Panc1 (cell line): ENCODE measurements around the gene GUCY1A1. TPM values are rescaled to one million over a fixed set of nuclear protein-coding genes. Genes with fewer than 3 reads are reported as not detected.

Experiments used
- ATAC-seq: fragments of 200-7000 bp; cut with Tn5 transposase; 2 replicates; pipeline ENCODE4 v1.9.1; 2020; ENCODE audit warnings: mild to moderate bottlenecking, moderate library complexity
- BruUV-seq: library from RNA; stranded (reverse); fragments of 400-500 nt; replicated peaks from 2 replicates; lab custom pipeline; 2021; lab: Mats Ljungman, UMichigan
- CTCF ChIA-PET: fragments of 300-600 bp; sonication (Branson Sonifier 250); formaldehyde crosslinking; loops from one replicate; lab custom pipeline; 2022; ENCODE audit warnings: antibody characterized with exemption; lab: Charles Lee
- POLR2A ChIA-PET: fragments of 300-600 bp; sonication (Branson Sonifier 250); formaldehyde crosslinking; loops from one replicate; lab custom pipeline; 2022; ENCODE audit warnings: antibody characterized with exemption; lab: Charles Lee
- DNase-seq: peaks from one replicate; pipeline ENCODE4 v3.0.0-alpha.2; 2010; ENCODE audit warnings: low read depth, low spot score
- H3K27ac ChIP-seq: 2 replicates; pipeline ENCODE4 v1.5.1; 2011; ENCODE audit warnings: mild to moderate bottlenecking, low read length, inconsistent platforms
- H3K27me3 ChIP-seq: fragments of 200-500 bp; sonication (Bioruptor generic); 2 replicates; pipeline ENCODE4 v1.6.0; 2014; ENCODE audit warnings: low read length, inconsistent platforms; ENCODE audit not compliant: control insufficient read depth, insufficient read depth
- H3K36me3 ChIP-seq: fragments of 200-500 bp; sonication (Bioruptor generic); 2 replicates; pipeline ENCODE4 v1.5.1; 2014; ENCODE audit warnings: inconsistent platforms, mild to moderate bottlenecking, low read length, moderate library complexity; ENCODE audit not compliant: control insufficient read depth, insufficient read depth
- H3K4me1 ChIP-seq: 2 replicates; pipeline ENCODE4 v1.5.1; 2011; ENCODE audit warnings: inconsistent platforms, mild to moderate bottlenecking, low read length, moderate library complexity; ENCODE audit not compliant: control insufficient read depth, insufficient read depth
- H3K4me3 ChIP-seq, 2 experiments: 2 replicates each; pipeline ENCODE4 v1.5.1; 2011 to 2012; ENCODE audit warnings: low read depth in 2 of 2, low read length in 2 of 2, mild to moderate bottlenecking in 2 of 2, inconsistent platforms in 1 of 2, moderate library complexity in 1 of 2
- H3K9me3 ChIP-seq: fragments of 200-500 bp; sonication (Bioruptor generic); 2 replicates; pipeline ENCODE4 v1.5.1; 2014; ENCODE audit warnings: low read depth, mild to moderate bottlenecking, inconsistent platforms, low read length, moderate library complexity; ENCODE audit not compliant: control insufficient read depth, insufficient read depth
- CTCF ChIP-seq: fragments of 450-650 bp; IDR thresholded peaks from 2 replicates; pipeline ENCODE4 v1.5.1; 2017; ENCODE audit warnings: mild to moderate bottlenecking
- POLR2AphosphoS5 ChIP-seq: IDR thresholded peaks from 2 replicates; pipeline ENCODE4 v1.6.1; 2012; ENCODE audit warnings: mild to moderate bottlenecking, low read depth, low read length, moderate library complexity
- REST ChIP-seq, 2 experiments: IDR thresholded peaks; 2 replicates each; pipeline ENCODE4 v1.6.1; 2011 to 2012; ENCODE audit warnings: low read depth in 2 of 2, control low read depth in 1 of 2, low read length in 1 of 2, mild to moderate bottlenecking in 1 of 2, moderate library complexity in 1 of 2; ENCODE audit not compliant: insufficient read depth in 1 of 2
- SIN3A ChIP-seq: IDR thresholded peaks from 2 replicates; pipeline ENCODE4 v1.6.1; 2012; ENCODE audit warnings: low read depth, mild to moderate bottlenecking, low read length, moderate library complexity, borderline replicate concordance; ENCODE audit not compliant: insufficient read depth
- in situ Hi-C: cut with HindIII; loops from 2 replicates; pipeline ENCODE4 v1.10.0; 2016; ENCODE audit warnings: low sequenced_read_pairs, low pct_unique_long_range_greater_than_20kb
- intact Hi-C: fragments of 100-400 bp; cut with micrococcal nuclease; formaldehyde crosslinking; loops from one replicate; pipeline ENCODE4 v1.10.0; 2022; ENCODE audit not compliant: unreplicated experiment
- total RNA-seq: library from RNA; stranded (reverse); gene quantifications from one replicate; pipeline ENCODE4 v1.2.1, GENCODE V29; 2021; ENCODE audit not compliant: unreplicated experiment

GUCY1A1 gene
- total RNA-seq, 1 experiment from 2014 or later, result 0.57 TPM

GRCh38 chr4:155757745-155758265 is 91.2 kb downstream of the GUCY1A1 start:
- Histone ChIP-seq H3K36me3 (no peaks in the 10 kb centered on the region), H3K4me3 (no peak overlapping the region), H3K27ac (no peak overlapping the region), H3K27me3 (no peaks in the 10 kb centered on the region), H3K9me3 (no peaks in the 10 kb centered on the region), H3K4me1 (no peaks in the 10 kb centered on the region)
- BruUV-seq, result no TSS peak
- CTCF ChIA-PET, result no interaction called here
- intact Hi-C loops (no loop called here), in situ Hi-C loops (no loop called here)
- TF ChIP-seq POLR2AphosphoS5 (no peak), SIN3A (no peak)
- no peak for ATAC-seq
- POLR2A ChIA-PET, result no interaction called here
- no peak for DNase-seq

GRCh38 chr4:155758481-155759371 is 92.1 kb downstream of the GUCY1A1 start, which contains the start of gene GUCY1B1:
Gene GUCY1B1, plus strand, starts transcription at chr4:155759021. Its CDS starts 120 bp downstream, at chr4:155759141.
- Histone ChIP-seq H3K36me3 (no peaks in the 10 kb centered on the region), H3K9me3 (no peaks in the 10 kb centered on the region), H3K4me3 (peak within 1 kb of the TSS; percentile 43 to 55), H3K27me3 (no peaks in the 10 kb centered on the region), H3K27ac (no peak within 1 kb of the TSS), H3K4me1 (no peaks in the 10 kb centered on the region)
- POLR2A ChIA-PET, result no interaction called here
- in situ Hi-C loops (no loop called here), intact Hi-C loops (no loop called here)
- peak; percentile 98 for ATAC-seq
- CTCF ChIA-PET, result interaction anchor here (0.6 kb wide), 1 partner anchor 271 kb away, joined by 5 read pairs; no protein-coding TSS in a partner anchor
- no TSS peak for BruUV-seq
- no peak for TF ChIP-seq REST (IDR thresholded peaks at IDR 0.05; ENCODE audit: insufficient read depth in 1 of 2, low read depth in 2 of 2, low read length in 1 of 2)
- TF ChIP-seq SIN3A, result no peak
- peak; percentile 30 for TF ChIP-seq CTCF
- DNase-seq, result no peak
